Common myeloid progenitor, CD34-positive (primary cell): ENCODE data around the gene PDE11A.

Experiments
- CTCF ChIA-PET: fragments of 350-600 bp; sonication (Branson Sonifier 250); formaldehyde crosslinking; loops from one replicate; lab custom pipeline; 2021; ENCODE audit warnings: antibody characterized with exemption; lab: Charles Lee
- POLR2A ChIA-PET: fragments of 350-600 bp; sonication (Branson Sonifier 250); formaldehyde crosslinking; loops from one replicate; lab custom pipeline; 2021; ENCODE audit warnings: antibody characterized with exemption; lab: Charles Lee
- DNase-seq, 3 donors: peaks; one replicate each; pipeline versions ENCODE4 v3.0.0 to v3.0.0-alpha.2; 2013
- H3K27ac ChIP-seq, 2 experiments: 1 replicate in 1 of 2; 2 replicates in 1 of 2; pipeline ENCODE4 v1.7.0; 2013; ENCODE audit warnings: inconsistent platforms in 2 of 2, low read length in 2 of 2, mild to moderate bottlenecking in 2 of 2, low read depth in 1 of 2, moderate library complexity in 1 of 2; ENCODE audit not compliant: severe bottlenecking in 2 of 2, insufficient read depth in 1 of 2, poor library complexity in 1 of 2
- H3K27me3 ChIP-seq, 5 experiments: replicated peaks in 2 of 5; 1 replicate in 3 of 5; 2 replicates in 2 of 5; pipeline versions ENCODE4 v1.6.1 to v1.7.0; 2013; ENCODE audit warnings: low read length in 4 of 5, mild to moderate bottlenecking in 2 of 5, moderate library complexity in 2 of 5, inconsistent platforms in 1 of 5; ENCODE audit not compliant: insufficient read depth in 5 of 5, control insufficient read depth in 4 of 5
- H3K36me3 ChIP-seq, 4 experiments: 1 replicate in 2 of 4; 2 replicates in 2 of 4; pipeline versions ENCODE4 v1.6.1 to v1.7.0; 2013; ENCODE audit warnings: low read length in 3 of 4, control low read depth in 1 of 4, mild to moderate bottlenecking in 1 of 4; ENCODE audit not compliant: control insufficient read depth in 4 of 4, insufficient read depth in 4 of 4
- H3K4me1 ChIP-seq, 4 experiments: 1 replicate in 3 of 4; 2 replicates in 1 of 4; pipeline versions ENCODE4 v1.6.1 to v1.7.1; 2013; ENCODE audit warnings: low read length in 3 of 4, mild to moderate bottlenecking in 3 of 4, control low read depth in 1 of 4, inconsistent platforms in 1 of 4, moderate library complexity in 1 of 4; ENCODE audit not compliant: control insufficient read depth in 4 of 4, insufficient read depth in 4 of 4; ENCODE audit errors: control extremely low read depth in 1 of 4
- H3K4me3 ChIP-seq, 7 experiments: 1 replicate in 4 of 7; 2 replicates in 3 of 7; pipeline versions ENCODE4 v1.5.1 to v1.7.0; 2013; ENCODE audit warnings: mild to moderate bottlenecking in 7 of 7, low read length in 6 of 7, moderate library complexity in 6 of 7, inconsistent platforms in 2 of 7, low read depth in 2 of 7, control low read depth in 1 of 7; ENCODE audit not compliant: insufficient read depth in 4 of 7, control insufficient read depth in 1 of 7; ENCODE audit errors: extremely low read depth in 1 of 7
- H3K9me3 ChIP-seq, 5 experiments: 1 replicate in 4 of 5; 2 replicates in 1 of 5; pipeline versions ENCODE4 v1.6.1 to v1.7.1; 2013; ENCODE audit warnings: low read length in 4 of 5, mild to moderate bottlenecking in 2 of 5, inconsistent platforms in 1 of 5, low read depth in 1 of 5, moderate library complexity in 1 of 5; ENCODE audit not compliant: control insufficient read depth in 4 of 5, insufficient read depth in 2 of 5; ENCODE audit errors: control extremely low read depth in 1 of 5
- WGBS: methylation state at CpG from one replicate; pipeline ENCODE4 v1.1.5; 2013; ENCODE audit not compliant: insufficient coverage; 5-methylcytosine and 5-hydroxymethylcytosine counted together

The PDE11A gene

GRCh38 chr2:177998996-177999395 is 73.6 kb downstream of the PDE11A start:
- Histone ChIP-seq H3K4me1 (no peaks in the 10 kb centered on the region), H3K36me3 (no peaks in the 10 kb centered on the region), H3K27me3 (no peaks in the 10 kb centered on the region), H3K27ac (no peak overlapping the region), H3K9me3 (no peaks in the 10 kb centered on the region), H3K4me3 (no peak overlapping the region)
- DNase-seq = no peak
- 89% methylated on average over 4 of the region's 4 CpGs for WGBS
- ChIA-PET POLR2A (no interaction called here), CTCF (no interaction called here)

GRCh38 chr2:177998006-177998405 is 74.6 kb downstream of the PDE11A start:
- Histone ChIP-seq H3K27me3 (no peaks in the 10 kb centered on the region), H3K4me3 (no peak overlapping the region), H3K9me3 (no peaks in the 10 kb centered on the region), H3K4me1 (no peaks in the 10 kb centered on the region), H3K27ac (no peak overlapping the region), H3K36me3 (no peaks in the 10 kb centered on the region)
- 100% methylated on average over 1 of the region's 2 CpGs for WGBS
- ChIA-PET POLR2A (no interaction called here), CTCF (interaction anchor here (0.7 kb wide), 1 partner anchor 14 kb away, joined by 3 read pairs; no protein-coding TSS in a partner anchor)
- no peak for DNase-seq

DNA sequence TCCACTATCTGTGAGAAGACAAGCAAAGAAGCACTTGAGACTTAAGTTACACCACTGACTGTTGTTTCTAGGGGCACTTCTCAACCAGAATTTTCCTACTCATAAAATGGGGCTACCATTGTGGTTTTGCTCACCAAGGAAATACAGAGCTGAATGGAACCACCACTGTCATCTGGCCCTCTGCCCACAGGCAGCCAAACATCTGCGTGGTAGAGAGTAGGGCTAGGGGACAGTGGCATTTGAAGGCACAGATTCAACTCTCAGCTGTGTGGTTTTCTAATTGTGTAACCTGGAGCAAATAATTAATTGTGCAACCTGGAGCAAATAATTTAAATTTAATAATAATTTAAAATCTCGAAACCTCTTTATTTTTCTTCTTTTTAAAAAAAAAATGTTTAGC is 79.6 kb downstream of the PDE11A start:
- no peaks in the 10 kb centered on the region for H3K4me1 ChIP-seq
- no peak for DNase-seq
- H3K27ac ChIP-seq = no peak overlapping the region
- H3K4me3 ChIP-seq = no peak overlapping the region
- no peaks in the 10 kb centered on the region for H3K27me3 ChIP-seq
- POLR2A ChIA-PET = no interaction called here
- H3K9me3 ChIP-seq = no peaks in the 10 kb centered on the region
- H3K36me3 ChIP-seq = no peaks in the 10 kb centered on the region
- CTCF ChIA-PET = interaction anchor here (0.8 kb wide), 1 partner anchor 12 kb away, joined by 3 read pairs; no protein-coding TSS in a partner anchor
- 100% methylated on average over 1 of the region's 2 CpGs for WGBS

- WGBS = no CpG with 5 or more reads among the region's 4 CpGs
- no peak overlapping the region for H3K27ac ChIP-seq
- no peaks in the 10 kb centered on the region for H3K9me3 ChIP-seq
- H3K27me3 ChIP-seq = no peaks in the 10 kb centered on the region
- H3K4me3 ChIP-seq = no peak overlapping the region
- ChIA-PET POLR2A (no interaction called here), CTCF (interaction anchor here (0.7 to 1.1 kb wide), 2 partner anchors 18 to 101 kb away, joined by 3 read pairs; no protein-coding TSS in a partner anchor)
- no peak for DNase-seq
- H3K4me1 ChIP-seq = no peaks in the 10 kb centered on the region
- H3K36me3 ChIP-seq = no peaks in the 10 kb centered on the region
These were observed 83.3 kb downstream of the PDE11A start for GRCh38 chr2:177989029-177989885.

GRCh38 chr2:177984749-177985148 is 87.8 kb downstream of the PDE11A start:
- CTCF ChIA-PET = interaction anchor here (0.9 to 1.8 kb wide), 5 partner anchors 14 to 185 kb away, joined by 3 to 5 read pairs (median 3); no protein-coding TSS in a partner anchor
- H3K36me3 ChIP-seq = no peaks in the 10 kb centered on the region
- peak; percentile 2 to 42 (median 27) for DNase-seq
- H3K4me1 ChIP-seq = no peaks in the 10 kb centered on the region
- H3K9me3 ChIP-seq = no peaks in the 10 kb centered on the region
- POLR2A ChIA-PET = no interaction called here
- no peak overlapping the region for H3K4me3 ChIP-seq
- H3K27ac ChIP-seq = no peak overlapping the region
- no peaks in the 10 kb centered on the region for H3K27me3 ChIP-seq
- no CpG with 5 or more reads among the region's 1 CpG for WGBS

DNA sequence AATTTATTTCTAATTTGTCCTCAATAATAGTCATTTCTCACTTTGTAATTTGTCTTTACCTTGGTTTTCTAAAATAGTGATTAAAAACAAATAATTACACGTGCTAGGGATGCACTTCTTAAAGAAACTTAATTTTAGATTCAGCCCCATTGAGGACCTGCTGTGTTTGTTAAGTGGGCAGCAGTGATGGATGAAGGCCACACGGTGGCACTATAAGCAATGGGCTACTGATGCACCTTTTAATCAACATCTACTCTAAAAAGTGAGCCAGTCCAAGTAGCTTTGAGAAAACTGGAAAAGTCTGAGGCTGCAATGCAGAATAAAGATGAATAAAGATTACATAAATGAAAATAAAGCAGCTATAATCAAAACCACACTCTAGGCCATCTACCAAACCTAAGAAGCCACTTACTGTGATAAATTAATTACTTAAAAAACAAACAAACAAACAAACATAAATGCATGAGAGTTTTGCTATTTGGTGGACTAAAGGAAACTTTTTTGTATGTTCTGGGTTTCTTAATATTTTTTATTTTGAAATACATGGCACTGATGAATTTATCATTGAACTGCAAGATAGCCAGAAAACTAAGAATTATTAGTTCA is 89.3 kb downstream of the PDE11A start:
- Histone ChIP-seq H3K27me3 (no peaks in the 10 kb centered on the region), H3K36me3 (no peaks in the 10 kb centered on the region), H3K4me3 (no peak overlapping the region), H3K4me1 (no peaks in the 10 kb centered on the region), H3K9me3 (no peaks in the 10 kb centered on the region), H3K27ac (no peak overlapping the region)
- DNase-seq = peak; percentile 40 to 64 (median 59)
- ChIA-PET CTCF (interaction anchor here (0.7 to 1.5 kb wide), 6 partner anchors 12 to 263 kb away, joined by 3 to 6 read pairs (median 4); no protein-coding TSS in a partner anchor), POLR2A (no interaction called here)
- no CpG with 5 or more reads among the region's 2 CpGs for WGBS

DNA sequence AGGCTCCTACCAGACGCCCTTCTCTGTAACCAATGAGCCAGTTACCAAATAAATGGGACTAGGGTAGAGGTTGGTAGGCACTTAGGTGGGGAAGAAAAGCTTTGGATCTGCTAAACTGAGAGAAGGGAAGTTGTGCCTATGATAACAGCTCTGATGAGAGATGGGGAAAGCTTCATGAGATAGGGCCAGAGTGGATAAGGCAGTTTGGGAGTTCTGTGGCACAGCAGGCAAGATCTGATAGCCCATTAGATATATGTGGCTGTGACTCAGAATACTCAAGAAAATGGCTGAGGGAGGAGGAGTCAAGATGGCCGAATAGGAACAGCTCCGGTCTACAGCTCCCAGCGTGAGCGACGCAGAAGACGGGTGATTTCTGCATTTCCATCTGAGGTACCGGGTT is 99.8 kb downstream of the PDE11A start:
- no peak overlapping the region for H3K27ac ChIP-seq
- H3K9me3 ChIP-seq = no peaks in the 10 kb centered on the region
- ChIA-PET POLR2A (no interaction called here), CTCF (no interaction called here)
- no peaks in the 10 kb centered on the region for H3K36me3 ChIP-seq
- no peak for DNase-seq
- H3K4me1 ChIP-seq = no peaks in the 10 kb centered on the region
- no peaks in the 10 kb centered on the region for H3K27me3 ChIP-seq
- WGBS = 100% methylated on average over 1 of the region's 8 CpGs
- H3K4me3 ChIP-seq = no peak overlapping the region
